H1 (cell line): ENCODE results near the gene LGALS16. TPM values are rescaled to one million over a fixed set of nuclear protein-coding genes. Genes with fewer than 3 reads are reported as not detected.
A peak's percentile ranks its signal among the peaks of the same experiment; 100 is the strongest.

Source experiments
- CTCF ChIA-PET: fragments of 300-600 bp; sonication (Branson Sonifier 250); formaldehyde crosslinking; loops from one replicate; lab custom pipeline; 2021; ENCODE audit not compliant: partially characterized antibody; lab: Charles Lee
- POLR2A ChIA-PET: fragments of 300-600 bp; sonication (Branson Sonifier 250); formaldehyde crosslinking; loops from one replicate; lab custom pipeline; 2021; ENCODE audit warnings: inconsistent platforms; ENCODE audit not compliant: partially characterized antibody; lab: Charles Lee
- DNase-seq, 2 experiments: peaks; one replicate each; pipeline versions ENCODE4 v3.0.0 to v3.0.0-alpha.2; 2010 to 2022; ENCODE audit warnings: low spot score in 2 of 2, low read depth in 1 of 2, mixed read lengths in 1 of 2
- FAIRE-seq: peaks from 2 replicates; lab custom pipeline; 2011; peaks lifted over from hg19 to GRCh38; lab: Jason Lieb, UNC
- H2AFZ ChIP-seq: 2 replicates; pipeline ENCODE4 v1.8.1; 2012; ENCODE audit warnings: low read length, inconsistent platforms
- H2AK5ac ChIP-seq: 2 replicates; pipeline ENCODE4 v1.6.1; 2013; ENCODE audit warnings: low read depth, low read length
- H2BK120ac ChIP-seq: replicated peaks from 2 replicates; pipeline ENCODE3; 2013; ENCODE audit warnings: low read depth, low read length, inconsistent platforms
- H2BK12ac ChIP-seq: 2 replicates; pipeline ENCODE4 v1.6.1; 2013; ENCODE audit warnings: low read depth, low read length
- H2BK15ac ChIP-seq: 2 replicates; pipeline ENCODE4 v1.6.1; 2013; ENCODE audit warnings: low read length
- H2BK20ac ChIP-seq: 2 replicates; pipeline ENCODE4 v1.6.1; 2013; ENCODE audit warnings: low read length
- H2BK5ac ChIP-seq: 2 replicates; pipeline ENCODE4 v1.6.1; 2013; ENCODE audit warnings: low read depth, low read length
- H3K14ac ChIP-seq: 2 replicates; pipeline ENCODE4 v1.6.1; 2013; ENCODE audit warnings: inconsistent platforms; ENCODE audit not compliant: insufficient read length
- H3K18ac ChIP-seq: 2 replicates; pipeline ENCODE4 v1.6.1; 2013; ENCODE audit warnings: low read length; ENCODE audit errors: extremely low read depth
- H3K23ac ChIP-seq: 2 replicates; pipeline ENCODE4 v1.6.1; 2013; ENCODE audit warnings: inconsistent platforms; ENCODE audit not compliant: insufficient read length
- H3K23me2 ChIP-seq: 2 replicates; pipeline ENCODE4 v1.6.1; 2013; ENCODE audit warnings: low read depth, low read length
- H3K27ac ChIP-seq: 2 replicates; pipeline ENCODE4 v1.6.1; 2011; ENCODE audit warnings: low read depth, low read length, inconsistent platforms
- H3K27me3 ChIP-seq, 4 experiments: replicated peaks in 1 of 4; 1 replicate in 1 of 4; 2 replicates in 3 of 4; pipeline versions ENCODE4 v1.6.1 to v1.8.1; 2011 to 2013; ENCODE audit warnings: low read length in 3 of 4, mild to moderate bottlenecking in 3 of 4, inconsistent platforms in 2 of 4, mixed read lengths in 2 of 4, moderate library complexity in 1 of 4; ENCODE audit not compliant: control insufficient read depth in 3 of 4, insufficient read depth in 3 of 4; ENCODE audit errors: extremely low read depth in 1 of 4
- H3K36me3 ChIP-seq, 4 experiments: 2 replicates each; pipeline versions ENCODE4 v1.6.1 to v1.8.1; 2011 to 2013; ENCODE audit warnings: mild to moderate bottlenecking in 4 of 4, low read length in 3 of 4, moderate library complexity in 2 of 4, control low read depth in 1 of 4, inconsistent platforms in 1 of 4; ENCODE audit not compliant: insufficient read depth in 4 of 4, control insufficient read depth in 2 of 4
- H3K4ac ChIP-seq: replicated peaks from 2 replicates; pipeline ENCODE3; 2013; ENCODE audit warnings: low read length, low read depth, mixed read lengths, inconsistent platforms; ENCODE audit not compliant: insufficient read length
- H3K4me1 ChIP-seq, 4 experiments: replicated peaks in 1 of 4; 1 replicate in 1 of 4; 2 replicates in 3 of 4; pipeline versions ENCODE4 v1.6.1 to v1.8.1; 2011 to 2013; ENCODE audit warnings: low read length in 3 of 4, inconsistent platforms in 2 of 4, mixed read lengths in 1 of 4; ENCODE audit not compliant: insufficient read depth in 4 of 4, control insufficient read depth in 3 of 4
- H3K4me2 ChIP-seq, 2 experiments: 2 replicates each; pipeline versions ENCODE4 v1.6.1 to v1.8.1; 2011 to 2013; ENCODE audit warnings: low read depth in 2 of 2, low read length in 2 of 2, control low read depth in 1 of 2, inconsistent platforms in 1 of 2, mild to moderate bottlenecking in 1 of 2; ENCODE audit not compliant: insufficient read depth in 1 of 2
- H3K4me3 ChIP-seq, 4 experiments: fragments of 200-600, 300-600 bp in 1 of 4; sonication (generic), shearing (Covaris generic), sonication (Bioruptor Twin) in 1 of 4; 2 replicates each; pipeline versions ENCODE4 v1.5.1 to v1.8.1; 2011 to 2016; ENCODE audit warnings: low read length in 4 of 4, low read depth in 3 of 4, control low read depth in 2 of 4, inconsistent platforms in 2 of 4, mild to moderate bottlenecking in 2 of 4, mixed read lengths in 1 of 4, moderate library complexity in 1 of 4; ENCODE audit not compliant: insufficient read depth in 2 of 4; ENCODE audit errors: extremely low read depth in 1 of 4
- H3K56ac ChIP-seq: replicated peaks from 2 replicates; pipeline ENCODE3; 2013; ENCODE audit warnings: low read depth, mild to moderate bottlenecking, mixed read lengths, low read length, inconsistent platforms; ENCODE audit not compliant: insufficient read length
- H3K79me1 ChIP-seq: 2 replicates; pipeline ENCODE4 v1.6.1; 2013; ENCODE audit warnings: low read depth, low read length, control low read depth
- H3K79me2 ChIP-seq, 2 experiments: 2 replicates each; pipeline versions ENCODE4 v1.6.1 to v1.8.1; 2012 to 2013; ENCODE audit warnings: low read length in 2 of 2, mild to moderate bottlenecking in 2 of 2, inconsistent platforms in 1 of 2; ENCODE audit not compliant: insufficient read depth in 2 of 2, control insufficient read depth in 1 of 2
- H3K9ac ChIP-seq, 4 experiments: replicated peaks in 1 of 4; 1 replicate in 1 of 4; 2 replicates in 3 of 4; pipeline versions ENCODE4 v1.6.1 to v1.8.1; 2011 to 2013; ENCODE audit warnings: low read depth in 3 of 4, low read length in 3 of 4, control low read depth in 2 of 4, mild to moderate bottlenecking in 2 of 4, moderate library complexity in 2 of 4, inconsistent platforms in 1 of 4; ENCODE audit errors: extremely low read depth in 1 of 4
- H3K9me3 ChIP-seq, 2 experiments: 2 replicates each; pipeline versions ENCODE4 v1.6.1 to v1.8.1; 2012 to 2013; ENCODE audit warnings: mild to moderate bottlenecking in 2 of 2, moderate library complexity in 2 of 2, control low read depth in 1 of 2, inconsistent platforms in 1 of 2, low read depth in 1 of 2, low read length in 1 of 2, mixed read lengths in 1 of 2; ENCODE audit not compliant: insufficient read depth in 2 of 2
- H4K20me1 ChIP-seq, 2 experiments: replicated peaks in 1 of 2; 2 replicates each; pipeline versions ENCODE3 to v1.8.1; 2011 to 2013; ENCODE audit warnings: inconsistent platforms in 2 of 2, low read length in 2 of 2, mild to moderate bottlenecking in 1 of 2; ENCODE audit not compliant: insufficient read depth in 2 of 2, control insufficient read depth in 1 of 2
- H4K5ac ChIP-seq: 2 replicates; pipeline ENCODE4 v1.6.1; 2013; ENCODE audit warnings: low read length, low read depth, mixed read lengths, inconsistent platforms; ENCODE audit not compliant: insufficient read length
- H4K8ac ChIP-seq: 2 replicates; pipeline ENCODE4 v1.8.0; 2013; ENCODE audit warnings: mild to moderate bottlenecking, moderate library complexity, low read length, inconsistent platforms; ENCODE audit not compliant: insufficient read depth; ENCODE audit errors: extremely low read depth
- H4K91ac ChIP-seq: replicated peaks from 2 replicates; pipeline ENCODE3; 2013; ENCODE audit warnings: low read length, mixed read lengths, inconsistent platforms; ENCODE audit not compliant: insufficient read length
- CREB1 ChIP-seq: IDR thresholded peaks from 2 replicates; pipeline ENCODE4 v1.6.1; 2012; ENCODE audit warnings: inconsistent platforms
- CTBP2 ChIP-seq: IDR thresholded peaks from 2 replicates; pipeline ENCODE4 v1.7.0; 2011; ENCODE audit warnings: borderline replicate concordance, mild to moderate bottlenecking, moderate library complexity, mixed read lengths, low read length; ENCODE audit not compliant: insufficient read depth, insufficient read length
- EZH2 ChIP-seq: fragments of 200-600 bp; sonication (generic); IDR thresholded peaks from 2 replicates; pipeline ENCODE4 v1.7.1; 2012; ENCODE audit warnings: low read depth, mild to moderate bottlenecking, moderate library complexity, low read length, inconsistent platforms; ENCODE audit not compliant: severe bottlenecking
- JUN ChIP-seq: IDR thresholded peaks from 2 replicates; pipeline ENCODE4 v1.6.1; 2011; ENCODE audit warnings: low read depth, mild to moderate bottlenecking, improper control_type of control experiment, low read length
- KDM4A ChIP-seq: IDR thresholded peaks from one replicate; pipeline ENCODE4 v1.7.1; 2012; ENCODE audit warnings: low read depth, mild to moderate bottlenecking, moderate library complexity, low read length, inconsistent platforms; ENCODE audit not compliant: severe bottlenecking
- KDM5A ChIP-seq: fragments of 200-600 bp; IDR thresholded peaks from 2 replicates; pipeline ENCODE4 v1.7.1; 2012; ENCODE audit warnings: mild to moderate bottlenecking, low read length, inconsistent platforms, mixed read lengths
- POLR2A ChIP-seq, 2 experiments: IDR thresholded peaks; 1 replicate in 1 of 2; 2 replicates in 1 of 2; pipeline ENCODE4 v1.6.1; 2011; ENCODE audit warnings: low read depth in 2 of 2, low read length in 2 of 2, mild to moderate bottlenecking in 2 of 2; ENCODE audit errors: control extremely low read depth in 1 of 2
- POLR2AphosphoS5 ChIP-seq: IDR thresholded peaks from 2 replicates; pipeline ENCODE4 v1.6.1; 2011; ENCODE audit warnings: low read depth, low read length
- SIN3A ChIP-seq, 2 experiments: IDR thresholded peaks in 1 of 2; conservative IDR thresholded peaks in 1 of 2; 2 replicates each; pipeline ENCODE4 v1.6.1; 2011 to 2012; ENCODE audit warnings: low read length in 2 of 2, improper control_type of control experiment in 1 of 2, low read depth in 1 of 2, mild to moderate bottlenecking in 1 of 2
- TAF1 ChIP-seq: IDR thresholded peaks from 2 replicates; pipeline ENCODE4 v1.6.1; 2011; ENCODE audit warnings: mild to moderate bottlenecking, low read depth, low read length
- TEAD4 ChIP-seq: IDR thresholded peaks from 2 replicates; pipeline ENCODE4 v1.6.1; 2012; ENCODE audit warnings: low read depth, low read length, inconsistent platforms, mixed read lengths
- YY1 ChIP-seq: IDR thresholded peaks from 2 replicates; pipeline ENCODE4 v1.6.1; 2011; ENCODE audit warnings: low read depth, mild to moderate bottlenecking, low read length
- ZNF274 ChIP-seq: IDR thresholded peaks from 2 replicates; pipeline ENCODE4 v1.7.0; 2012; ENCODE audit warnings: low read length, borderline replicate concordance; ENCODE audit errors: extremely low read depth
- WGBS, 2 experiments: shearing (Covaris generic) in 1 of 2; methylation state at CpG; one replicate each; pipeline versions ENCODE4 v1.1.6 to v1.1.7; 2013 to 2015; ENCODE audit warnings: low lambda C conversion rate in 2 of 2, mixed read lengths in 2 of 2, inconsistent platforms in 1 of 2, low coverage in 1 of 2, missing lambda C conversion rate in 1 of 2; ENCODE audit not compliant: insufficient replicate concordance in 2 of 2, insufficient coverage in 1 of 2, insufficient read length in 1 of 2; ENCODE audit errors: extremely low coverage in 1 of 2, missing lambda C conversion rate in 1 of 2; 5-methylcytosine and 5-hydroxymethylcytosine counted together
- polyA plus RNA-seq, 7 experiments: library from polyadenylated mRNA; depleted of rRNA in 3 of 7; stranded (reverse) in 5 of 7; unstranded in 2 of 7; fragments of >200 nt in 5 of 7; fragments of 200-250 nt in 2 of 7; gene quantifications; 1 replicate in 5 of 7; 2 replicates in 1 of 7; 4 replicates in 1 of 7; pipeline versions ENCODE4 v1.2.1 to v1.2.3, GENCODE V29; 2011 to 2013; ENCODE audit warnings: missing spikeins in 2 of 7, mixed read lengths in 2 of 7
- total RNA-seq: library from RNA; stranded (reverse); fragmentation: NEBNext Ultra II Directional; extraction: Animal tissue kit (Norgen Biotek cat#: 25700); gene quantifications from 2 replicates; pipeline ENCODE4 v1.2.1, GENCODE V29; 2021

LGALS16 gene
- total and polyA plus RNA-seq, 2 of the 8 experiments (the other 6 are each of a cell fraction or from before 2014, with no cell fraction given), result not detected

DNA sequence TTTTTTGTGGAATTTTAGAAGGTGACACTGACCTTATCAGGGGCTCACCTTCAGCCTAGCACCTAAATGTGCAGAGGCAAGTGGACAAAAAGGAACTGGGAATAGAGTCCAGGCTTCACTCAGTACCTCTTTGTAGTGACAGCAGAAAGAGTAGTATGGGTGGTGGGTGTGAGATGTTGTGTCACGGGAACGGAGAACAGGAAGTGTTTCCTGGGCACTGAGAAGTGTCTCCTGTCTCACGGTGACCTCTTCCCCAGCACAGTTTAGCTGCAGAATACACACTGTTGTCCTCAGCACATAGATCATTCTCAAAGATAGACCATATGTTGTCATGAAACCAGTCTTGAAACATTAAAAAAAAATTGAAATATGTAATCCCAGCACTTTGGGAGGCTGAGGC lies 31.0 kb downstream of the LGALS16 start:
- Histone ChIP-seq H3K23ac (no peak overlapping the region), H3K14ac (no peak overlapping the region), H3K36me3 (no peaks in the 10 kb centered on the region), H3K4me2 (no peak overlapping the region), H2BK5ac (no peak overlapping the region), H4K8ac (no peak overlapping the region), H4K5ac (no peak overlapping the region), H2BK12ac (no peak overlapping the region), H4K91ac (no peak overlapping the region), H2AFZ (no peak overlapping the region), H2BK120ac (no peak overlapping the region), H3K79me1 (no peaks in the 10 kb centered on the region), H4K20me1 (no peaks in the 10 kb centered on the region), H2BK15ac (no peak overlapping the region), H3K4me1 (peaks cover 0 to 6% (median 4%) of the 10 kb centered on the region in 4 experiments; a peak in 2 of 7 replicates), H3K27ac (no peak overlapping the region), H3K23me2 (no peaks in the 10 kb centered on the region; the same call in 1 of the 2 replicates), H3K9me3 (no peaks in the 10 kb centered on the region), H3K79me2 (no peaks in the 10 kb centered on the region), H2AK5ac (no peak overlapping the region), H3K4ac (no peak overlapping the region), H3K4me3 (no peak overlapping the region), H2BK20ac (peak overlapping the region; percentile 86; the same call in 1 of the 2 replicates), H3K9ac (no peak overlapping the region), H3K18ac (no peak overlapping the region), H3K56ac (no peak overlapping the region), H3K27me3 (no peaks in the 10 kb centered on the region)
- DNase-seq, result peak in 1 of 2 experiments; percentile 2
- ChIA-PET CTCF (no interaction called here), POLR2A (no interaction called here)
- no peak for TF ChIP-seq TAF1
- no peak for TF ChIP-seq SIN3A (conservative IDR thresholded peaks at IDR 0.05 in 1 of 2, IDR thresholded peaks at IDR 0.05 in 1 of 2; ENCODE audit: low read depth in 1 of 2, low read length in 2 of 2)
- no peak for TF ChIP-seq YY1
- TF ChIP-seq TEAD4, result no peak
- TF ChIP-seq EZH2, result no peak
- TF ChIP-seq ZNF274, result no peak
- no peak for TF ChIP-seq POLR2A (IDR thresholded peaks at IDR 0.05; ENCODE audit: control extremely low read depth in 1 of 2, low read depth in 2 of 2, low read length in 2 of 2)
- TF ChIP-seq JUN, result no peak
- TF ChIP-seq POLR2AphosphoS5, result no peak
- TF ChIP-seq CTBP2, result no peak
- TF ChIP-seq CREB1, result no peak
- TF ChIP-seq KDM5A, result no peak
- TF ChIP-seq KDM4A, result no peak
- 97% methylated on average over 3 of the region's 3 CpGs; no CpG with 5 or more reads in 1 of the 2 experiments for WGBS, 2 experiments
- no peak for FAIRE-seq
